Activated gamma-delta T cell (primary cell): ENCODE measurements around the gene PDK2.

ENCODE experiments used
- DNase-seq: peaks from one replicate; lab custom pipeline; 2025; lab: John Stamatoyannopoulos, UW
- total RNA-seq, 2 donors: gene quantifications; one replicate each; lab custom pipeline; 2026; lab: John Stamatoyannopoulos, UW

The PDK2 gene
- 18.8 to 22.4 reads per million in 2 donors for total RNA-seq

GRCh38 chr17:50094753-50095619 is at the start of gene PDK2:
Gene PDK2, plus strand, starts transcription at chr17:50095351. Its CDS starts 85 bp downstream, at chr17:50095436.
- peak; percentile 92 for DNase-seq

GRCh38 chr17:50046179-50046578 is 49.0 kb upstream of the PDK2 start:
- no peak for DNase-seq

- DNase-seq, result no peak
These were observed 48.5 kb upstream of the PDK2 start for GRCh38 chr17:50046667-50047066.

- no peak for DNase-seq
These were observed 48.1 kb upstream of the PDK2 start for GRCh38 chr17:50047083-50047482.

- no peak for DNase-seq
These were observed 47.5 kb upstream of the PDK2 start for GRCh38 chr17:50047488-50048126.

DNA sequence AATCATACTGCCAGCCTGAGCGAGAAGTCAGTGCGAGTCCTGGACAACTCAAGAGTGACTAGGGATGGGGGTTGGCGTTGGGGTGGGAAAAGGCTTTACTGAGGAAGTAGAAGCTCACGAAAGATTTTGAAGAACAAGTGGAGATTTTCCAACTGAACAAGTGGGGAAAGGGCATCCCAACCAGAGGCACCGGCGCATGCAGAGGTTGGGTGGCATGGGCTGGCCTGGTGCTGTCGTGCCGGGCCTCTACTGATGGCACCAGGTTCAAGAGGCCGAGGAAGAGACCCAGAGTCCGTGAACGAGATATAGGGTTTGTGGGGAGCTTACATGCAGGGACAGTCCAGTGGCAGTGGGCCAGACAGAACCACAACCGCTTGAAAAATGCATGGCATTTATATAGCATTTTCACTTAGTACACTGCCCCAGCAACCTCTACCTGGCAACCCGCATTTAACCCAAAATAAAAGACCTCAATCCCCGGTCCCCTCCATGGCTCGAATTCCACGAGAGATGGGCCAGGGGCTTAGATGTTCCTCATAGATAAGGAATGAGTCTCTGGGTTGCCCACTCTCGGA is 46.9 kb upstream of the PDK2 start:
- no peak for DNase-seq

GRCh38 chr17:50048988-50049387 is 46.2 kb upstream of the PDK2 start:
- no peak for DNase-seq

DNA sequence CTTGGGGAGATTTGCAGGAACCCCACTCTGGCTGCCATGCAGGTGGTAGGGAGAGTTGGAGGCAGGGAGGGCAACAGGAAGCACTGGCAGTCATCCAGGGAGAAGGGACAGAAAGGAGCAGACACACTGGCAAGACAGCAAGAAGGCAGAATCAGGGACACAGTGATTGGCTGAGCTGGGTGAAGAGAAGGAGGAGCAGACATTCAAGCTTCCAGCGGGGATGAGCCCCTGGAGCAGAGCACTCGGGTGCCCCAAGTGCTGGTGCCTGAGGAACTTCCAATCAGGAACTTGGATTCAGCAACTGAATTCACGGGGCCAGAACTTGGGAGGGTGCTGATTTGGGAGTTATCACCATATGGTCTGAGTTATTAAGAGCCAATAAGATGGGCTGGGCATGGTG is 45.5 kb upstream of the PDK2 start:
- DNase-seq, result no peak

DNA sequence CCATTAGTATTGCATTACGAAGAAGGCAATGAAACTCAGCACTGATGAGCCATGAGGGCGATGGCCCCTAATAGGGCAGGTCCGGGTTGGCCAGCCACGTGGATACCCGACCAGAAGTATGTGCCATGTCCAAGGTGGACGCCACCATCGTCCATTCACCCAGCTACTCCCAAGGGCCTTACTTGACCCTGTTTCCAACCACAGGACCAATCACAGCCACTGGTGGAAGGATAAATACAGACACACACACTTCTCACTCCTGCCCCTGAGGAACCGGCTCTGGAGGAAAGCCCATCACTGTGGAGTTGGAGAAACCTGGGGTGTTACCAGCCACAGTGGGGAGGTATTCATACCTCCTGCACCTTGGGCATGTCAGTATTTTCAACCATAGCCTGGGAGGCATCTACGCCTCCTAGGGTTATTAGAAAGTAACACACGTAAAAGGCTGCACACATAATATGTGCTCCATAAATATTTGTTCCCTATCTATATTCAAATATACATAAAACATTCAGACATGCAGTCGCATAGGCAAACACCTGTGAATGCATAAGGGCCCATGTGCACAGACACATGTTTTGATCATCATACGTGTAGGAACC is 44.6 kb upstream of the PDK2 start:
- DNase-seq, result no peak

DNA sequence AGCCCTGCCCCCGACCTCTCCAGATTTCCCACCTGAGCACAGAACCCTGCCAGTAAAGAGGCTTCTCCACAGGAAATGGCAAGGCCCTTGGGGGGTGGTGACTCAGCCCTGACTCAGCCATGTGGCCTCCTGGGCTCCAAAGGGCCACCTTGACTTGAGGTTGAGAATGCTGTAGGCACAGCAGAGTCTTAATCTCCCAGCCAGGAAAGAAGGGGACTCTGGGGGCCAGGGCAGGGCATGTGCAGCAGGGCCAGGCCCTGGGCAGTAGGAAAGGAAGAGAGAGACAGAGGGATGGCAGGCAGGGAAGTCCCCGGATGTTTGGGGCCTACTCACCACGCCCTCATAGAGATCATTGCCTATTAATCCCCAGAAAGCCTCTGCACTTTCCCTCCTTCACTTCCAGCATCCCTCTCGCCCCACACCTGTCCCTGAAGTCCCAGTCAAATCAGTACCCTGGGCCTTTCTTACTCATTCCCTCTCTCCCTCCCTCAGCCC is 44.0 kb upstream of the PDK2 start:
- no peak for DNase-seq

- DNase-seq, result no peak
These were observed 43.5 kb upstream of the PDK2 start for GRCh38 chr17:50051606-50052005.

GRCh38 chr17:50052241-50052796 is 42.8 kb upstream of the PDK2 start:
- no peak for DNase-seq

DNA sequence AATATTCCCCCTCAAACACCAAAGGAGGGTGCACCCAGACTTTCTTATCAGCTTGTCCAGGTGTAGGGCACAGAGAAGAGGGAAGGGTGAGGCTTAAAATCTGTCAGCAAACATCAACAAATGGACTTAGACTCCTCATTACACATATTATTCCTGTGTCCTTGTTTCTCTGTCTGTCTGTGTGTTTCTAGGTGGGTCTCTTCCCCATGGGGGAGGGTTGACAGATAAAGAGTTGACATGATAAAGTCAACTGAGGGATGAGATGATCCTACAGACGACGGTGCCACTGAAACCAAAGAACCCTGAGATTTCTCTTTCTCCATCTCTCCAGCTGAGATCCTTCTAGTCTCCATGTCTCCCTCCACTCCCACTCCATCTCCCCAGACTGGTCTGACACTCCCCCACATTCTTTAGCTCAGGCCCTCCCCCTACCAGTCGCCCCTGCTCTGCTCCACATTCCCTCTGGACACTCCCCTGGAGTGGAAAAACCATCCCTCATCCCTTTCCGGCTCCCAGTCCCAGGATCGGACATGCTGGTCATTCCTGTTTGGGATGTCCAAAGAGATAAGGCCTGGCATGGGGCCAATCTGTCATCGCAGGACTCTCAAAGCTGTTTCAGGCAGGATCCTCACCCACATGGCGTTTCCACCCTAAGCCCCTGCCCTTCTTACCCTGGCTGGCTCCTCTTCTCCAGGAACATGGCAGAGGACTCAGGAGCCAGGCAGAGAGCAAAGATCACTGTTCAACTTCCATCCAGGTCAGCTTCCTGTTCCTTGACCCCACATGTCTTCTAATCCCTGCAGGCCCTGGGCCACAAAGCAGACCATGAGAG is 42.1 kb upstream of the PDK2 start:
- DNase-seq, result no peak

DNA sequence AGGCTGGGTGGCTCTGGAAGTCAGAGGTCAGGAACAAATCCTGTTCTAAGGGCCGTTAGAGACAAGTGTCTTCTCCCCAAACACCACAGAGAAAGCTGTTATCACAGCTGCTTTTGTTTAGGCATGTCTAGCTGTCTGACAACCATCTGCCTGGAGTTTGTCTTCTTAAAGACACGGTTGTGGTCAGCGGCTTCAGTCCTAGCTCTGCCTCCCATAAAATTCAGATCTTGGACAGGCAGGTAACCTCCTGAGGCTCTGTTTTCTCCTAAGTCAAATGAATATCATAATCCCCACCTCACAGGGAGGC is 41.5 kb upstream of the PDK2 start:
- no peak for DNase-seq

DNA sequence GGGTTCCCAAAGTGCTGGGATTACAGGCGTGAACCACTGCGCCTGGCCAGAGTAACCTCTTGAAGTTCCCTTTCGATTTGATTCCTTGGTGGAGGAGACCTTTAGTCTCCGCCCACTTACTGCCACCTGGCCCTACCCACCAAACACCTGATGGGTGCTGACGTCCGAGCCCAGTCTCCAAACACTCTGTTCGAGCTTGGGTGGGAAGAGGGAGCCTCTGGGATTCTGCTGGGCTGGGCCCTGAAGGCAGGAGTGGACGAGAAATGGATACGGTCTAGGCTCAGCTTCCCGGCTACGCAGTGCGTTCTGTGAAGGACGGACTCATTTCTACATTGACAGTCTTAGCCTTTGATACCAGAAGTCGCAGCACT is 40.1 kb upstream of the PDK2 start:
- DNase-seq, result no peak

DNA sequence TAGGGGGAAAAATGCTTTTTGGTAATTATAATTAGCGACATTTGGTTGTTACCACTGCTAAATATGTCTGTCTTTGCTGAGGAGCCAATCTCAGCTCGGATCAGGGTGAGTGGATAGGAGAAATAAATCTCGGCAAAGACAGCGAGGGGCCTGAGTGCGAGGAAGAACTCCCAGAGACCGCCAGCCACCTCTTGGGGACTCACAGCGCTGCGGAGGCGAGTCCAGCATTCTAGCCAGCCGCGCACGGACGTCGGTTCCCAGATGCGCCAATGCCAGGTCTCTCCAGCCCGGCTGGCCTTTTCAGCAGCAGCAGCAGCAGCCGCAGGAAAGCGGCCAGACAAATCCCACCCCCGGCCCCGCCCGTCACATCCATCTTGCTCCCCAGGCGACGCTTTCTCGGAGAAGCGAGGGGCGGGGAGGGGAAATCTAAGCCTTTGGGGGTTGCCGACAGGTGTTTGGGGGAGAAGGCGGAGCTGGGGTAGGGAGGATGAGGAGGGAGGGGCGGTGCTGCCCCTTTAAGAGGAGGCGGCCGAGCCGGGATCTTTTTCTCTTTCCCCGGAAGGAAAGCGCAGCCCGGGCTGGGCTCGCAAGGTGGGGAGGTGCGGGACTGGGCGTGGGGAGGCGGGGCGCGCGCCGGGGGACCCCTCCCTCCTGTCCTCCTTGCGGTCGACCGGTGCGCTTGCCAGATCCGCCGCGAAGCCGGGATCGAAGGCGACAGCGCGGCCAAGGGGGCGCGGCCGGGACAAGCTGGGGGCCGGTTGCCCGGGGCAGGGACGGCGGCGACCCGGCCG is 39.5 kb upstream of the PDK2 start, which contains the start of gene ITGA3:
Gene ITGA3 (plus strand): TSS at position 685 of the 791 bp plus-strand sequence. CDS start 330 bp downstream, outside the sequence.
- DNase-seq, result peak; percentile 35

- DNase-seq, result peak; percentile 23
These were observed 38.8 kb upstream of the PDK2 start for GRCh38 chr17:50056217-50056960.

GRCh38 chr17:50056961-50057330 is 38.2 kb upstream of the PDK2 start:
- no peak for DNase-seq

DNA sequence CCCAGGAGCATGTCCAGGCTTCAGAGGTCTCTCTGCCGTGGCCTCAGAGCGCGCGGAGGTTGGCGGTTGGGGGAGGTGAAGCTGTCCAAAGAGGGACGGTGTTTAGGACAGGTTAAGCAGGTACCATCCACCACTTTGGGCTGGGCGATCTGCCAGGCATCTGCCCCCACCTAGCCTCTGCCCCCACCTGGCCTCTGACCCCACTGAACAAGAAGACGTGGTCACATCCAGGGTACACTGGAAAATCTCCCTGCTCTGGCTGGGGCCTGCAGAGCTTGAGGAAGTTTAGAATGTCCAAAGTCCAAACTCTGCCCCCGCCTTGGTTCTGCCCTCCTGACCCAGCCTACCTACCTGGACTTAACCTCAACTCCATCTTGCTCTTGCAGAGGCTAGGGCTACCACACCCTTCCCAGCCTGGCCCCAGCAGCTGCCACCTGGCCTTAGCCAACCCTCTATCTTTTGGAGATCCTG is 37.6 kb upstream of the PDK2 start:
- DNase-seq, result no peak
